HEK293T (cell line): ENCODE measurements around the gene NDRG4.

Source experiments
- ARNT ChIP-seq: fragments of 450-650 bp; IDR thresholded peaks from 2 replicates; pipeline ENCODE4 v1.6.1; 2017; ENCODE audit warnings: mild to moderate bottlenecking
- CTBP1 ChIP-seq: fragments of 450-650 bp; IDR thresholded peaks from 2 replicates; pipeline ENCODE4 v1.6.1; 2016; ENCODE audit warnings: borderline replicate concordance
- ELF4 ChIP-seq: fragments of 450-650 bp; IDR thresholded peaks from 2 replicates; pipeline ENCODE4 v1.6.1; 2017; ENCODE audit warnings: antibody characterized with exemption
- FOXA1 ChIP-seq: fragments of 450-650 bp; IDR thresholded peaks from 2 replicates; pipeline ENCODE4 v1.6.1; 2016; ENCODE audit warnings: mild to moderate bottlenecking
- FOXK2 ChIP-seq: fragments of 450-650 bp; IDR thresholded peaks from 2 replicates; pipeline ENCODE4 v1.6.1; 2016; ENCODE audit warnings: mild to moderate bottlenecking
- FOXM1 ChIP-seq: fragments of 450-650 bp; IDR thresholded peaks from 2 replicates; pipeline ENCODE4 v1.6.1; 2017; ENCODE audit warnings: mild to moderate bottlenecking, borderline replicate concordance
- L3MBTL2 ChIP-seq: fragments of 450-650 bp; conservative IDR thresholded peaks from 2 replicates; pipeline ENCODE4 v1.6.1; 2016; ENCODE audit warnings: mild to moderate bottlenecking
- NFRKB ChIP-seq: fragments of 450-650 bp; IDR thresholded peaks from 2 replicates; pipeline ENCODE4 v1.6.1; 2016; ENCODE audit warnings: mild to moderate bottlenecking, moderate library complexity
- TARDBP ChIP-seq: fragments of 450-650 bp; IDR thresholded peaks from 2 replicates; pipeline ENCODE4 v1.6.1; 2016
- ZNF384 ChIP-seq: fragments of 450-650 bp; IDR thresholded peaks from 2 replicates; pipeline ENCODE4 v1.6.1; 2016
- TF ChIP-seq, protein P1 (sequence below): fragments of 450-650 bp; IDR thresholded peaks from 2 replicates; pipeline ENCODE4 v1.6.1; 2016

DNA sequence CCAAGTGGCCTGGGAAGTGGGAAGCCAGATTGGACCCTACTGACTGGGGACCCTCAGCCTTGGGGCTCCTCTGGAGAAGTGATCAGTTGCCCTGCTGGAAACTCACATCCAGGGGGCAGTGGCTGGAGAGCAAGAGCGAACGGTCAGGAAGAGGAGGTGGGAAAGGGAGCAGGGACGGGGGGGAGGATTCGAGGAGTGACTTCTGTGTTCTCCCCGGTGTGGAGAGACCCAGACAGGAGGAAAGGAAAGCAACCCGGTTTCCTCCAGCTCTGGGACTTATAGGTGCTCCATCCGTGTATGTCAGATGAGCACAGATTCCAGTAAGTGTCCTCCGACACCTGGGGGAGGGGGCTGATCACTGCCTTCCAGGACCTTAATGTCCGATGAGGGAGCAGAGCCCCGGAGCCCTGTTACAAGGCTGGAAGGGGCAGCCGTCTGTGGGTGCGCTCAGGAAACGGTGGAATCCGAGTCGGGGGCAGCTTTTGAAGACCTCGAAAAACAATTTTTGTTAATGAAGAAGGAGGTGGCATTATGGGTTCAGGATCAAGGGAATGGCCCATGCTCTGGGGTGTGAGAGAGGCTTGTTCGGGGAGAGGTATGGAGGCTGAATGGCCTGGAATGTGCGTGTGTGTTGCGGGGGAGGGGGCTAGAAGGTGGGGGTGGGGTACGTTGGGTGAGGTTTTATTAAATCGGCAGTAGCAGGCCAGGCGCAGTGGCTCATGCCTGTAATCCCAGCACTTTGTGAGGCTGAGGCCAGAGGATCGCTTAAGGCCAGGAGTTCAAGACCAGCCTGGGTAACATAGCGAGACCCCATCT, 34.8 kb upstream of the NDRG4 start:
- TF ChIP-seq, protein P1, sequence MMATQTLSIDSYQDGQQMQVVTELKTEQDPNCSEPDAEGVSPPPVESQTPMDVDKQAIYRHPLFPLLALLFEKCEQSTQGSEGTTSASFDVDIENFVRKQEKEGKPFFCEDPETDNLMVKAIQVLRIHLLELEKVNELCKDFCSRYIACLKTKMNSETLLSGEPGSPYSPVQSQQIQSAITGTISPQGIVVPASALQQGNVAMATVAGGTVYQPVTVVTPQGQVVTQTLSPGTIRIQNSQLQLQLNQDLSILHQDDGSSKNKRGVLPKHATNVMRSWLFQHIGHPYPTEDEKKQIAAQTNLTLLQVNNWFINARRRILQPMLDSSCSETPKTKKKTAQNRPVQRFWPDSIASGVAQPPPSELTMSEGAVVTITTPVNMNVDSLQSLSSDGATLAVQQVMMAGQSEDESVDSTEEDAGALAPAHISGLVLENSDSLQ, result no peak
- TF ChIP-seq FOXM1 (no peak), ELF4 (no peak), FOXK2 (no peak), L3MBTL2 (no peak), CTBP1 (no peak), ZNF384 (no peak), ARNT (no peak), NFRKB (no peak), TARDBP (no peak), FOXA1 (no peak)
